ENCODE results near the gene SOX5.
"Not testable (repeated sequence)": the region's sequence is repeated elsewhere in the genome, so short reads cannot be mapped to it uniquely, and the experiment has no call there.

The SOX5 gene

DNA sequence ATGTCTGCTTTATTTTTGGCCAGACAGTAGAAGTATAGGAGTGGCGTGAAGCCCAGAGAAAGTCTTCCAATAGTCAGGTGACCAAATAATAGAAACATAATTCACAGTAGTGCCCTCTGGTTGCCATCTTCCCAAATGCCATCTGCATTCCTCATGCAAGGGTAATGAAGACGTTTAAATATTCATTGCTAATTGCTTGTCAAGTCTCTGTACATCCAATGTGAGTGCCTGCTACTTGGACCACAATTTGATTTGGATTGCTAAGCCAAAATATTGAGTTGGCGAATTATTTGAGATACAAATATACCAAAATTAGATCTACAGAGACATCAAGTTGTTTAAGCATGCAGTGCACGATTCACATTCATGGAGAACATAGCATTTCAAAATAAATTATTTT is 402.7 kb downstream of the SOX5 start:
- DNase-seq (ENCODE audit: low read depth in 2 of 2) = no peak

- DNase-seq (ENCODE audit: low read depth in 2 of 2) = no peak
Observed at GRCh38 chr12:23543767-23544166, 405.7 kb downstream of the SOX5 start.

DNA sequence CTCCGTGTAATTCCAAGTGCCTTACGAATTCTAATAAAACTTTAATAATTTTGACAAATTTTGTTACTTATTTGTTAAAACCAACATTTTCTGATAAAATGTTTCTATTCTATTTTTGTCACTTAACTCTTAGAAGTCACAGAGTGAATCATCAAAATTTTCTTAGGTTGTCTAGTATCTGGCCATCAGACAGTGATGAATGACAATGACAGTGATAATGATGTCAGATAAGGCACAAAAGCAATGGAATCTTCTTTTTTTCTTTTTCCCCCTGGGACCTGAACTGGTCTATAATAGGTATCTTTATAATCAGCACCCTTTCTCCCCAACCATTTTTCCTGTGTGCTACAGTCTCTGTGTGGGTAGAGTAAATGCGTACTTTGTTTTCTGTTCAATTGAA is 407.3 kb downstream of the SOX5 start:
- DNase-seq (ENCODE audit: low read depth in 2 of 2) = no peak

DNA sequence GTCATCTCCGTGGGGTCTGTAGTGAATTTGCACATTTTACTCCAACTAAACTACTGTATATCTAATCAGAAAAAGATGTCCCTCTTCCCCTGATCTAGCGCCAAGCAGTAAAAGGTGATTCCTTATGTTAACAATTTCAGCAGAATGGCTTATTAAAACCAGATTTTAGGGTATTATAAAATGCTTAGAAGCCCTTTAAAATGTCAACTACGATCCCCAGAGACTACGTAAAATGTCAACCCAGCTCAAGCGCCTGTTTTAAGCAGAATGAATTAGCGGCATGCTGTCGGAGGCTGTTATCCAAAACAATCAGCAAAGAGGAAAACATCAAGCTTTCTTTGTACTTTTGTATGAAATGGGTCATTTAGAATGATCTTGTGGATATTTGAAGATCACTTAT is 408.9 kb downstream of the SOX5 start:
- no peak for DNase-seq (ENCODE audit: low read depth in 2 of 2)

- no peak for DNase-seq (ENCODE audit: low read depth in 2 of 2)
Observed at GRCh38 chr12:23536293-23536692, 413.2 kb downstream of the SOX5 start.

DNA sequence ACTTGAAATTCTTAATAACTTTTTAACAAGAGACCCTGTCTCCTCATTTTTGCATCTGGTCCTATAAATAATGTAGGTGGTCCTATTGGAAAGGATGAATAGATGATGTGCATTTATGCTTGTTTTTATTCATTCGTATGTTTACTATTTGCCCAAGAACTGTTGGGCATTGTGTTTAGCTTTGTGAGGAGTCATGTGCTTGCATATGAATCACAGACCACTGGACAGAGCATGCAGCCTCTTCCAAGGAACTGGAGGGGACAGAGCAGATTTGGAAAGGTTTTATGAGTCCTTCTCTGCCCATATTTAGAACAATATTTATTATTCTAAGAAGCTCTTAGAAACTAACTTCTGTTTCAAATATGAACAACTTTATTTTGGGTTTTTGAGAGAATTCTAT is 414.0 kb downstream of the SOX5 start:
- DNase-seq (ENCODE audit: low read depth in 2 of 2) = no peak

DNA sequence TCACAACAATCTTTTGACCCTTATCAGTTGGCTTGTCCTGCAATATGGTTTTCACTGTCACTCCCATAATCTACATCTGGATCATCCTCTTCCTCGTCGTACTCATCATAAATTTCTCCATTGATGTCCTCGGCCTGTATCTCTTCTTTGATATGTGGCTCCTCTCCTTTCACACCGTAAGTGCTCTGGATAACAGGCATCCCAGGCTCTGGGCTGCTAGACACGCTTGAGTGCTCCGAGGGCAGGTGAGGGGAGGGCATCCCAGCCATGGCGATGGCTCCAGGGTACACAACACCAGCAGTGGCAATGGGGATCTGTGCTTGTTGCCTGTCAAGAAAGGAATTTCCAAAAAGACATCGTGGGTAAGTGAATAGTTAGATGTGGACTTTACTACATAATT is 415.3 kb downstream of the SOX5 start:
- no peak for DNase-seq (ENCODE audit: low read depth in 2 of 2)

DNA sequence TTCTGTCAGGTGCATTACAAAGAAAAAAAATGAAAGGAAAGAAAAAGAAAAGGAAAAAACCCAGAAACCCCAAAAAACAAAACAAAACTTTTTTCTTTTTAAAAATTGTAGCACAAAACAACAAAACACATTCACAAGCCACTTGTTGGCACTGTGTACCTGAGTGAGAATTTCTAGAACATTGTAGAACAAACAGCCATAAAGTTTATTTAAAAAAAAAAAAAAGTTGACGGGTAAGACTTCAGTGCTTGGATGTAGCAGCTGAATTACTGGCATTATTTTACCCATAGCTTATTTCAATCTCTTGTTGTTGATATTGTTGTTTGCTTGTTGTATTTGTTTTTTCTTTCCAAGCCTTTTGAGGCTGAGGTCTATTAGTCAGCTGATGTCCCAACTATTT is 415.8 kb downstream of the SOX5 start:
- no peak for DNase-seq (ENCODE audit: low read depth in 2 of 2)

GRCh38 chr12:23533265-23533664 is 416.2 kb downstream of the SOX5 start:
- no peak for DNase-seq (ENCODE audit: low read depth in 2 of 2)

DNA sequence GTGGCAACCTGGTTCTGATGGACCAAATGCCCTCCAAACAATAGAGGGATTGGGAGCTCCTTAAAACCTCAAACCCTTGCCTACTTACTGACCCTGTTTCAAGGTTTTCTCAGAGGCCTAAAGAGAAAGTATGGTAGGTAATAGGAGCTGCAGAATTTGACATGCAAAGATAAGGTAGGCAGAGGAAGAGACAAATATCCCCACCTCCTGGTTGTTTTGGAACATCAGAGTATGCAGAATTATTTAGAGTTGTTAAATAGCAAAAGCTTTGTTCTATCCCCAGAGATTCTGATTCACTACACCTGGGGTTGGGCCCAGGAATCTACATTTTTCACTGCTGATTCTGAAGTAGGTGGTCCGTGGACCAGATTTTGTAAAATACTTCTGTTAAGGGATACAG is 421.2 kb downstream of the SOX5 start:
- DNase-seq (ENCODE audit: low read depth in 2 of 2) = no peak

GRCh38 chr12:23525450-23526072 is 423.9 kb downstream of the SOX5 start:
- no peak for DNase-seq (ENCODE audit: low read depth in 2 of 2)

- no peak for DNase-seq (ENCODE audit: low read depth in 2 of 2)
Observed at GRCh38 chr12:23523339-23523738, 426.1 kb downstream of the SOX5 start.

DNA sequence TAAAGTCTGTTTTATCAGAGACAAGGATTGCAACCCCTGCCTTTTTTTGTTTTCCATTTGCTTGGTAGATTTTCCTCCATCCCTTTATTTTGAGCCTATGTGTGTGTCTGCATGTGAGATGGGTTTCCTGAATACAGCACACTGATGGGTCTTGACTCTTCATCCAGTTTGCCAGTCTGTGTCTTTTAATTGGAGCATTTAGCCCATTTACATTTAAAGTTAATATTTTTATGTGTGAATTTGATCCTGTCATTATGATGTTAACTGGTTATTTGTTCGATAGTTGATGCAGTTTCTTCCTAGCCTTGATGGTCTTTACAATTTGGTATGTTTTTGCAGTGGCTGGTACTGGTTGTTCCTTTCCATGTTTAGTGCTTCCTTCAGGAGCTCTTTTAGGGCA is 430.0 kb downstream of the SOX5 start:
- not testable (repeated sequence) for DNase-seq (ENCODE audit: low read depth in 2 of 2)

DNA sequence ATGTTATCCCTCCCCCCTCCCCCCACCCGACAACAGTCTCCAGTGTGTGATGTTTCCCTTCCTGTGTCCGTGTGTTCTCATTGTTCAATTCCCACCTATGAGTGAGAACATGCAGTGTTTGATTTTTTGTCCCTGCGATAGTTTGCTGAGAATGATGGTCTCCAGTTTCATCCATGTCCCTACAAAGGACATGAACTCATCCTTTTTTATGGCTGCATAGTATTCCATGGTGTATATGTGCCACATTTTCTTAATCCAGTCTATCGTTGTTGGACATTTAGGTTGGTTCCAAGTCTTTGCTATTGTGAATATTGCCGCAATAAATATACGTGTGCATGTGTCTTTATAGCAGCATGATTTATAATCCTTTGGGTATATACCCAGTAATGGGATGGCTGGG is 433.7 kb downstream of the SOX5 start:
- DNase-seq (ENCODE audit: low read depth in 2 of 2) = not testable (repeated sequence)

GRCh38 chr12:23510484-23510883 is 439.0 kb downstream of the SOX5 start:
- DNase-seq (ENCODE audit: low read depth in 2 of 2) = no peak

GRCh38 chr12:23509832-23510231 is 439.6 kb downstream of the SOX5 start:
- DNase-seq (ENCODE audit: low read depth in 2 of 2) = not testable (repeated sequence)

DNA sequence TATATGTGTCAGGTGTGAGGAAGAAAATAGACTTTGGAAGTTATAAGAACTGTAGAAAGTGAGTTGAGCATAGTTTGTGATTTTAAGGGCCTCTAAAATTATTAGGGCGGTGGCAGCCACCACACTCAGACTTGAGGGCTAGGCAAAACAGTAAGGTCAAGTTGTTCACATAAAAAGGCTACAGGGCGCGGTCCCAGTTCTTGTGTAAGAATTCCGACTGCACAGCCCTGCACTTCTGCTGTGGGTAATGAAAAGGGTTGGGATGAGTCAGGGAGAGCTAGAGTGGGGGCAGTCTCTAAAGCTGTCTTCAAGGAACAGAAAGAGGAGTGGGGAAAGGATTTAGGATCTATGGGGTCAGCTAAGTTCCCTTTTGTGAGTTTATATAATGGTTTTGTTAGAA is 441.7 kb downstream of the SOX5 start:
- DNase-seq (ENCODE audit: low read depth in 2 of 2) = not testable (repeated sequence)

- not testable (repeated sequence) for DNase-seq (ENCODE audit: low read depth in 2 of 2)
Observed at GRCh38 chr12:23505736-23506135, 443.7 kb downstream of the SOX5 start.

DNA sequence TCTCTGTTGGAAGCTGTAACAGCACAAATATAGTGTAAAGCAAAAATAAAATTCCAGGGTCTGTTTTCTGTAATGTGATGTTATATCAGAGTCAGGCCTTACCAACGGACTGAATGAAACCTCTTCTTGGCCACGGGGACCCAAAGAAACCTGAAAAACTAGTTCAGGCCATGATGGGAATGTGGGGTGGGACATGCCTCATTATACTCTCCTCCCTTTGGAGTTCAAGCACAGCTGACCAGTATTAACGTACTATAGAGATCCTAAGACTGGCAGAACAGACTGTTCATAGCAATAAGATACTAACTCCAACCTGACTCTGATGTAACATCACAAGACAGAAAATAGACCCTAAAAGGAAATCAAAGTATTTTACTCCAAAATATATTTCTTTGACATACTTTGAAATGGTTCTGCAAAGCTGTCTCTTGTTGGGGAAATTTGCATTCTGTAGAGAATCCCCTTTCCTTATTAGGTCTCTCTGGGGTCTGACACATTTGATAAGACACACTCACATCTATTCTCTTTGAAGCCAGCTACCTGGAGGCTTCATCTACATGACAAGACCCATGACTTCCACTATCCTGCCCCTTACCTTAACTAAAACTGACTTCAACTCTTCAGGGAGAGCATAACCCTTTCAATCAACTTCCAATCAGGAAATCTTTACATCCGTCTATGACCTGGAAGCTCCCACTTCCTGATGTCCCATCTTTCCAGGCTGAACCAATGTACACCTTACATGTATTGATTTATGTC is 444.6 kb downstream of the SOX5 start:
- DNase-seq (ENCODE audit: low read depth in 2 of 2) = no peak

DNA sequence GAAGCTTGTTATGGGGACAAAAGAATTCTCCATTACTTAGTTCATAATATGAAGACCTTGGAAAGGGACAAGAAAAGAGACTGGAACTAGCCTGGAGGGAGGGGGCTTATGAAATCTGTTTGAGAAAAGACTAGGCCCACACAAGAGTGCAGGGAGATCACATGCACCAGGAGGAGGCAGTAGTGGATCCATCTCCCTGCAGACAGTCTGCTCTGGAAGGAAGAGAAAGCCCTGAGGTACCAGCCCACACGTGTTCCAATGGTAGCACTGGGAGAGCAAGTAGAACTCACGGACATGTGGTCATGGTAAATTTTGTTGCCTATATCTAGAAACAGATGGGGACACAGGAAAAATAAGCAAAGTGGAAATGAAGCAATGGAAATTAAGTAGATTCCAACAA is 445.4 kb downstream of the SOX5 start:
- DNase-seq (ENCODE audit: low read depth in 2 of 2) = no peak

GRCh38 chr12:23503544-23503943 is 445.9 kb downstream of the SOX5 start:
- no peak for DNase-seq (ENCODE audit: low read depth in 2 of 2)

DNA sequence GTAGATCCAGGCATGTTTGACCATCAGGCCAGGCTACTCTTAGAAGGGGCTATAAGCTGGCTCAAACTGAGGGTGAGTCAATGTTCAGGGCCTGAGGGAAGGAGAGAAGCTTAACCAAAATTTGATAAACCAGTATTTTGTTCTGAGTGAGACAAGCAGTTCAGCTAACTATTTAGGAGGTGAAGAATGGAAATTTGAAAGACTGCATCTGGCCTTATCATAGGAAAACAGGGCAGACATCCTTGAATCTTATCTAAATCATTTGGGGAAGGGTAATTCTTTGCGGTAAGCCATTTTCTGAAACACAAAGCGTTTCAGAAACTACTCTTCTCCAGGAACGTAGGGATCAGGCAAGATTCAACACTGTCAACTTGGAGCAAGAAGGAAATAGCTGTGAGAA is 447.2 kb downstream of the SOX5 start:
- DNase-seq (ENCODE audit: low read depth in 2 of 2) = no peak

- no peak for DNase-seq (ENCODE audit: low read depth in 2 of 2)
Observed at GRCh38 chr12:23495472-23495871, 454.0 kb downstream of the SOX5 start.

- no peak for DNase-seq (ENCODE audit: low read depth in 2 of 2)
Observed at GRCh38 chr12:23493672-23494071, 455.8 kb downstream of the SOX5 start.

Data from activated CD4-positive, alpha-beta T cell treated with anti-CD3 and anti-CD28 coated beads for 24 hours (primary cell).